K562 (cell line): ENCODE data around the gene EIF5.

ENCODE experiments used
- ATF2 ChIP-seq: sonication (generic); formaldehyde crosslinking; IDR thresholded peaks from 2 replicates; pipeline ENCODE4 v1.8.1; 2022; ENCODE audit warnings: missing genetic modification reagents
- CAMTA2 ChIP-seq: fragments of 250-450 bp; sonication (Bioruptor Pico); conservative IDR thresholded peaks from 2 replicates; pipeline ENCODE4 v1.5.1; 2022
- CTCF ChIP-seq, 3 experiments: IDR thresholded peaks in 2 of 3; conservative IDR thresholded peaks in 1 of 3; 2 replicates each; pipeline ENCODE4 v1.5.1; 2011 to 2012; ENCODE audit warnings: low read length in 3 of 3, mild to moderate bottlenecking in 3 of 3, control low read depth in 2 of 3, improper control_type of control experiment in 1 of 3, inconsistent platforms in 1 of 3, low read depth in 1 of 3, mixed read lengths in 1 of 3, moderate library complexity in 1 of 3; ENCODE audit not compliant: insufficient read depth in 2 of 3
- GABPA ChIP-seq: fragments of 200-800 bp; sonication (Bioruptor generic); conservative IDR thresholded peaks from 2 replicates; pipeline ENCODE4 v1.6.1; 2016; ENCODE audit warnings: low read depth, missing genetic modification characterization, missing compliant biosample characterization
- MXI1 ChIP-seq: IDR thresholded peaks from 2 replicates; pipeline ENCODE4 v1.6.1; 2011; ENCODE audit warnings: low read depth, mild to moderate bottlenecking, improper control_type of control experiment, low read length
- TRIM24 ChIP-seq, 2 experiments: fragments of 450-650 bp; IDR thresholded peaks; 2 replicates each; pipeline ENCODE4 v1.6.1; 2016
- USF2 ChIP-seq: sonication (generic); formaldehyde crosslinking; IDR thresholded peaks from 2 replicates; pipeline ENCODE4 v1.5.0; 2020; ENCODE audit warnings: missing genetic modification reagents
- TF ChIP-seq, protein P1 (sequence below): sonication (generic); IDR thresholded peaks from 2 replicates; pipeline ENCODE4 v1.6.1; 2016

DNA sequence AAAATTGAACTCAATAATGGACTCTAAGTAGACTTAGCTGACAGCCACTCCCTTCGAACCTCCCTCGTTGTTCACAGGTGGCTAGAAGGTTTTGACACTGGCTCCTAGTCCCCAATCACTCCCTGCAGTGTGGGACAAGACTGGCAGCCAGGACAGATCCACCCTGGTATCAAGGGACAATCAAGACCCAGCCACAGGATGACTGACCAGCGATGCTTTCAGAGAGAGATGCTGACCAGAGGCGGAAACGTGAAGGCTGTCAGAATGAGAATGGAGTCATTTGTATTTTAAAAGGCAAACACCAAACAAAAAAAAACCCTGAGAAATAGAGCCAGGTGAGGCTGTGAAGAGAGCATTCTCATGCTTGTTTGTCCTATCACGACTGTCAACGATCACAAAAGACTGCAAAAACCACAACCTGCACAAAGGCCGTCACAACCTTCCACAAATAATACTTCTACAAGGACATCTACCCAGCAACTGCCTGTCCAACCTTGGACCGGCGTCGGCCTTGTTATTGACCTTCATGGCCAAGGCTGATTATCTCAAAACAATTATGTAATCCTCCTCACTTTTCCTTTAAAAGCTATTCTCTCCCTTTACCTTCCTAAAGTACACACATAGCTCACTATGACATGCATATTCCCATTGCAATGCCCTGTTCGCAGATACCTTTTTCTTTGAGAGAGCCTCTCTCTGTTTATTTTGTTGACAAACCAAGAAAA, 13.2 kb downstream of the EIF5 start:
- TF ChIP-seq GABPA (tag) (no peak), TRIM24 (IDR thresholded peaks at IDR 0.05) (no peak), USF2 (CRISPR knock-in tag) (no peak), ATF2 (CRISPR knock-in tag) (no peak), MXI1 (no peak), CAMTA2 (CRISPR knock-in tag) (no peak), CTCF (IDR thresholded peaks at IDR 0.05 in 2 of 3, conservative IDR thresholded peaks at IDR 0.05 in 1 of 3; ENCODE audit: insufficient read depth in 2 of 3, low read depth in 1 of 3, low read length in 3 of 3) (no peak)
- TF ChIP-seq, protein P1, sequence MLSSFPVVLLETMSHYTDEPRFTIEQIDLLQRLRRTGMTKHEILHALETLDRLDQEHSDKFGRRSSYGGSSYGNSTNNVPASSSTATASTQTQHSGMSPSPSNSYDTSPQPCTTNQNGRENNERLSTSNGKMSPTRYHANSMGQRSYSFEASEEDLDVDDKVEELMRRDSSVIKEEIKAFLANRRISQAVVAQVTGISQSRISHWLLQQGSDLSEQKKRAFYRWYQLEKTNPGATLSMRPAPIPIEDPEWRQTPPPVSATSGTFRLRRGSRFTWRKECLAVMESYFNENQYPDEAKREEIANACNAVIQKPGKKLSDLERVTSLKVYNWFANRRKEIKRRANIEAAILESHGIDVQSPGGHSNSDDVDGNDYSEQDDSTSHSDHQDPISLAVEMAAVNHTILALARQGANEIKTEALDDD: no peak
